Gastrocnemius medialis (tissue), 4 donors: Measurements from ENCODE around the gene TNN.

ENCODE experiments used
- CTCF ChIP-seq, 5 experiments: fragments of 450-650 bp in 3 of 5; fragments of 200-600 bp in 2 of 5; sonication (generic) in 2 of 5; IDR thresholded peaks in 4 of 5; conservative IDR thresholded peaks in 1 of 5; 1 replicate in 4 of 5; 2 replicates in 1 of 5; pipeline ENCODE4 v1.5.1; 2016 to 2019; ENCODE audit warnings: antibody characterized with exemption in 5 of 5, mild to moderate bottlenecking in 3 of 5, moderate library complexity in 3 of 5
- POLR2A ChIP-seq, 2 donors: fragments of 450-650 bp; IDR thresholded peaks; one replicate each; pipeline ENCODE4 v1.6.1; 2017; ENCODE audit warnings: antibody characterized with exemption in 2 of 2, mild to moderate bottlenecking in 2 of 2, moderate library complexity in 2 of 2

- TF ChIP-seq CTCF (IDR thresholded peaks at IDR 0.05 in 4 of 5, conservative IDR thresholded peaks at IDR 0.05 in 1 of 5) (no peak), POLR2A (IDR thresholded peaks at IDR 0.05) (no peak)
Observed at GRCh38 chr1:175043824-175044223, 23.8 kb upstream of the TNN start.
